ENCODE measurements around the gene NCR2. TPM values are rescaled to one million over a fixed set of nuclear protein-coding genes. Genes with fewer than 3 reads are reported as not detected.

NCR2 gene
- total RNA-seq, 1 donor from 2014 or later = not detected

- DNase-seq (ENCODE audit: low read depth in 2 of 2) = no peak
Observed at GRCh38 chr6:41399424-41399823, 64.0 kb downstream of the NCR2 start.

Other genes with a start within 250 kb of the NCR2 start
- gene TREML1, start 181.3 kb upstream of the NCR2 start, total RNA-seq = not detected in 2 replicates
- gene TREM2, start 172.5 kb upstream of the NCR2 start, total RNA-seq = not detected in 2 replicates
- not detected in 2 replicates for gene TREML2, start 134.5 kb upstream of the NCR2 start, total RNA-seq
- gene TREML4, start 107.3 kb upstream of the NCR2 start, total RNA-seq = not detected in 2 replicates
- not detected in 2 replicates for gene TREM1, start 48.9 kb upstream of the NCR2 start, total RNA-seq
- 3.3 and 4.6 TPM in 2 replicates for gene FOXP4, start 210.8 kb downstream of the NCR2 start, total RNA-seq

Data from lung microvascular endothelial cell (primary cell).